Peyer's patch (tissue), 4 donors: ENCODE measurements around the gene KLK8.

Experiments
- POLR2A ChIP-seq, 2 donors: fragments of 450-650 bp; IDR thresholded peaks; one replicate each; pipeline ENCODE4 v1.5.1; 2017; ENCODE audit warnings: antibody characterized with exemption in 2 of 2, mild to moderate bottlenecking in 2 of 2, moderate library complexity in 2 of 2
- TF ChIP-seq, protein P1 (sequence below), 6 experiments: fragments of 450-650 bp in 4 of 6; fragments of 200-600 bp in 2 of 6; sonication (generic) in 1 of 6; IDR thresholded peaks; one replicate each; pipeline ENCODE4 v1.5.1; 2017 to 2019; ENCODE audit warnings: antibody characterized with exemption in 6 of 6, mild to moderate bottlenecking in 3 of 6, moderate library complexity in 1 of 6

DNA sequence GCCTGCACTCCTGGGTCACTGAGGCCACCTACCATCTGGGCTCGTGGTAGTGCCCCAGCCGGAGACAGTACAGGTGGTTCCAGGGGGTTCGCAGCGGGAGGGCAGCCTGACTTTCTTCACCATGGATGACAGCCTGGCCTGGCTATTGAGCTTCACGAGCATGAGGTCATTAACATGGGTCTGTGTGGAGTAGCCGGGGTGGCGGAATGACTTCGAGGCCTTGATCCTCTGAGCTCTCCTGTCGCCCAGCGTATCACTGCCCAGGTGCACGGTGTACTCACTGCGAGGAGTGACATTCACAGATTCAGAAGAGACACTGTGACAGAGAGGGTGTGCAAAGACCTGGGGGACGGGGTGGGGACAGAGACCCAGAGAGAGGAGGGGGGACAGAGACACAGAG lies 21.2 kb downstream of the KLK8 start:
- TF ChIP-seq, protein P1, sequence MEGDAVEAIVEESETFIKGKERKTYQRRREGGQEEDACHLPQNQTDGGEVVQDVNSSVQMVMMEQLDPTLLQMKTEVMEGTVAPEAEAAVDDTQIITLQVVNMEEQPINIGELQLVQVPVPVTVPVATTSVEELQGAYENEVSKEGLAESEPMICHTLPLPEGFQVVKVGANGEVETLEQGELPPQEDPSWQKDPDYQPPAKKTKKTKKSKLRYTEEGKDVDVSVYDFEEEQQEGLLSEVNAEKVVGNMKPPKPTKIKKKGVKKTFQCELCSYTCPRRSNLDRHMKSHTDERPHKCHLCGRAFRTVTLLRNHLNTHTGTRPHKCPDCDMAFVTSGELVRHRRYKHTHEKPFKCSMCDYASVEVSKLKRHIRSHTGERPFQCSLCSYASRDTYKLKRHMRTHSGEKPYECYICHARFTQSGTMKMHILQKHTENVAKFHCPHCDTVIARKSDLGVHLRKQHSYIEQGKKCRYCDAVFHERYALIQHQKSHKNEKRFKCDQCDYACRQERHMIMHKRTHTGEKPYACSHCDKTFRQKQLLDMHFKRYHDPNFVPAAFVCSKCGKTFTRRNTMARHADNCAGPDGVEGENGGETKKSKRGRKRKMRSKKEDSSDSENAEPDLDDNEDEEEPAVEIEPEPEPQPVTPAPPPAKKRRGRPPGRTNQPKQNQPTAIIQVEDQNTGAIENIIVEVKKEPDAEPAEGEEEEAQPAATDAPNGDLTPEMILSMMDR (IDR thresholded peaks at IDR 0.05): no peak
- TF ChIP-seq POLR2A (IDR thresholded peaks at IDR 0.05): no peak
